Measurements from ENCODE around the gene SF3A2. TPM values are rescaled to one million over a fixed set of nuclear protein-coding genes. Genes with fewer than 3 reads are reported as not detected.

SF3A2 gene
- total RNA-seq, 6 experiments from 2014 or later = 48.7 to 60.6 (median 54.8) TPM

- peaks cover 50% of the 10 kb centered on the region for H3K4me1 Mint-ChIP-seq (ENCODE audit: low read depth)
- peak overlapping the region; percentile 89 for H3K4me3 Mint-ChIP-seq
- peaks cover 31% of the 10 kb centered on the region for H3K36me3 Mint-ChIP-seq (ENCODE audit: low read depth)
- H3K27me3 Mint-ChIP-seq (ENCODE audit: insufficient read depth) = peaks cover 14% of the 10 kb centered on the region; the same call in 1 of the 2 replicates
- peaks cover 15% of the 10 kb centered on the region for H3K9me3 Mint-ChIP-seq
- no peak for DNase-seq
- peak overlapping the region; percentile 97 for H3K27ac Mint-ChIP-seq
- TF ChIP-seq, protein P1, sequence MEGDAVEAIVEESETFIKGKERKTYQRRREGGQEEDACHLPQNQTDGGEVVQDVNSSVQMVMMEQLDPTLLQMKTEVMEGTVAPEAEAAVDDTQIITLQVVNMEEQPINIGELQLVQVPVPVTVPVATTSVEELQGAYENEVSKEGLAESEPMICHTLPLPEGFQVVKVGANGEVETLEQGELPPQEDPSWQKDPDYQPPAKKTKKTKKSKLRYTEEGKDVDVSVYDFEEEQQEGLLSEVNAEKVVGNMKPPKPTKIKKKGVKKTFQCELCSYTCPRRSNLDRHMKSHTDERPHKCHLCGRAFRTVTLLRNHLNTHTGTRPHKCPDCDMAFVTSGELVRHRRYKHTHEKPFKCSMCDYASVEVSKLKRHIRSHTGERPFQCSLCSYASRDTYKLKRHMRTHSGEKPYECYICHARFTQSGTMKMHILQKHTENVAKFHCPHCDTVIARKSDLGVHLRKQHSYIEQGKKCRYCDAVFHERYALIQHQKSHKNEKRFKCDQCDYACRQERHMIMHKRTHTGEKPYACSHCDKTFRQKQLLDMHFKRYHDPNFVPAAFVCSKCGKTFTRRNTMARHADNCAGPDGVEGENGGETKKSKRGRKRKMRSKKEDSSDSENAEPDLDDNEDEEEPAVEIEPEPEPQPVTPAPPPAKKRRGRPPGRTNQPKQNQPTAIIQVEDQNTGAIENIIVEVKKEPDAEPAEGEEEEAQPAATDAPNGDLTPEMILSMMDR (IDR thresholded peaks at IDR 0.05) = no peak
These were observed 635 bp upstream of the SF3A2 start for GRCh38 chr19:2236064-2236313.

GRCh38 chr19:2237051-2237868 lies 636 bp downstream of the SF3A2 start:
- Mint-ChIP-seq H3K27me3 (ENCODE audit: insufficient read depth) (peaks cover 12% of the 10 kb centered on the region; the same call in 1 of the 2 replicates), H3K36me3 (ENCODE audit: low read depth) (peaks cover 31% of the 10 kb centered on the region), H3K4me1 (ENCODE audit: low read depth) (peaks cover 60% of the 10 kb centered on the region), H3K27ac (peak overlapping the region; percentile 97), H3K9me3 (peaks cover 15% of the 10 kb centered on the region), H3K4me3 (peak overlapping the region; percentile 89)
- TF ChIP-seq, protein P1 (IDR thresholded peaks at IDR 0.05) = no peak
- no peak for DNase-seq

DNA sequence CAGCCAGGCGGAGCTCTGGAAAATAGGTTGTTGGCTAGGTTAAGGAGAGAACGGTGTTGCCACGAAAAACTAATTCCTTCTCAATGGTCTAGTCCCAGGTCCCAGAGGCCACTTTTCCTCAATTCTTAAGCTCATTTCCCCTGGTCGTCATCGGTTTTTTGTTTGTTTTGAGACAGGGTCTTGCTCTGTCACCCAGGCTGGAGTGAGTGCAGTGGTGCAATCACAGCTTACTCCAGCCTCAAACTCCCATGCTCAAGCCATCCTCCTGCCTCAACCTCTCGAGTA lies 1.2 kb downstream of the SF3A2 start:
- H3K4me1 Mint-ChIP-seq (ENCODE audit: low read depth) = peaks cover 66% of the 10 kb centered on the region
- peak overlapping the region; percentile 89 for H3K4me3 Mint-ChIP-seq
- H3K36me3 Mint-ChIP-seq (ENCODE audit: low read depth) = peaks cover 31% of the 10 kb centered on the region
- H3K9me3 Mint-ChIP-seq = peaks cover 15% of the 10 kb centered on the region
- no peak for DNase-seq
- H3K27ac Mint-ChIP-seq = peak overlapping the region; percentile 97
- TF ChIP-seq, protein P1 (IDR thresholded peaks at IDR 0.05) = no peak
- peaks cover 12% of the 10 kb centered on the region; the same call in 1 of the 2 replicates for H3K27me3 Mint-ChIP-seq (ENCODE audit: insufficient read depth)

DNA sequence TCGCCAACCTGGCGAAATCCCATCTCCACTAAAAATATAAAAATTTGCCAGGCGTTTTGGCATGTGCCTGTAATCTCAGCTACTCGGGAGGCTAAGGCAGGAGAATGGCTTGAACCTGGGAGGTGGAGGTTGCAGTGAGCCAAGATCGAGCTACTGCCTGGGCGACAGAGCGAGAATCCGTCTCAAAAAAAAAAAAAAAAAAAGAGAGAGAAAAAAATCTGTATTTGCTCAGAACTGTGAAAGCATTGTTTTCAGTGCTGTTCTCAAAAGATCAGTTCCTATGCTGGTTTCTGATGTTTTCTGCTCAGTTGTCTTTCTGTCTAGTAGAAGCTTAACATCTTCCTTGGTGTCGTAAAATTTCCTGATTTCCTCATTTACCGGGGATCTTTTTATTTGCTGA lies 2.5 kb downstream of the SF3A2 start:
- H3K4me3 Mint-ChIP-seq = peak overlapping the region; percentile 89
- no peak for DNase-seq
- peaks cover 15% of the 10 kb centered on the region for H3K9me3 Mint-ChIP-seq
- H3K27me3 Mint-ChIP-seq (ENCODE audit: insufficient read depth) = peaks cover 6% of the 10 kb centered on the region; the same call in 1 of the 2 replicates
- peaks cover 28% of the 10 kb centered on the region for H3K36me3 Mint-ChIP-seq (ENCODE audit: low read depth)
- TF ChIP-seq, protein P1 (IDR thresholded peaks at IDR 0.05) = no peak
- H3K4me1 Mint-ChIP-seq (ENCODE audit: low read depth) = peaks cover 64% of the 10 kb centered on the region
- peak overlapping the region; percentile 97 for H3K27ac Mint-ChIP-seq

DNA sequence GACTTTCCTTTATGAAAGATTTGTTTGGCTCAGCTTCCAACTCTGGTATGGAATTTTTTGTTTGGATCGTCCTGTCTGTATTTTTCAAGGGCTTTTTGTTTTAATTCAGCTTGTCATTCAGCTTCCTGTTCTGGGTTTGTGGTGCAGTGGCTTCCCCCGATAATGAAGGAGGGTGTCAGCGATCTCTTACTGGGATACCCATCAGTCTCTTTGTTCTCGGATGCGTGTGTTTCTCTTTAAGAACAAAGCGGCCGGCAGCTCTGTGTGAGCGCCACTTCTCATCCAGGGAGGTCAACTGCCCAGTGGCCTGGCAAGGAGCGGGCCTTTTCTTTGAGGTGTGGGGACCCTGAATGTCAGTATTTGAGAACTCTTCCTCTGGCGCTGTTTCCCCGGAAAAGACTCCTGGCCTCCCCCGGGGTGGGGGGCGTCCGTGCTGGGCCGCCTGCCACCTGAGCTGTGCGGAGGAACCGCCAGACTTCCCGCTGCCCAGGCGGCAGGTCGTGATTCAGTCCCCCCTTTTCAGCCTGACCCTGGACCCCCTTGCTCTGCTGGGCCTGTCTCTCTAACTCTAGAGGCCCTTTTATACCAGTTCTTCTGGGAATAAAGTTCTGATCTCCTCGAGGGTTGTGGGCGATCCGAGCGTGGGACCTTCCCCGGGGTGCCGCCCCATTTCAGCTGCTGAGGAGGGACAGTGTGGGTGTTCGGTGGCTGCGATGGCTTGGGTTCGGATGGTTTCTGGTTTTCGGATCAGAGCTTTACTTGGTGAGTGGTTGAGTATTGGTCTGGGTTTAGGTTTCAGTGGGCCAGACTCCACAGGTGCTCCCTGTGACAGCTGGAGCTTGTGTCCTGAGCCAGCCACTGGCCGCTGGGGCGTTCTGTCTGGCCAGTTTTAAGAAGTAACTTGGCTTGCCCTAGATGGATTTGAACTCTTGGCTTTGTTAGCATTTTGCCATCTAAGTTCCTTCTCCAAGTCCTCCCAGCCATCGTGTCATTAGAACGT lies 3.4 kb downstream of the SF3A2 start:
- H3K36me3 Mint-ChIP-seq (ENCODE audit: low read depth) = peaks cover 24% of the 10 kb centered on the region
- peaks cover 55% of the 10 kb centered on the region for H3K4me1 Mint-ChIP-seq (ENCODE audit: low read depth)
- TF ChIP-seq, protein P1 (IDR thresholded peaks at IDR 0.05) = no peak
- H3K4me3 Mint-ChIP-seq = peak overlapping the region; percentile 89
- peak overlapping the region; percentile 77 for H3K27ac Mint-ChIP-seq
- peaks cover 15% of the 10 kb centered on the region for H3K9me3 Mint-ChIP-seq
- DNase-seq = peak; percentile 27
- H3K27me3 Mint-ChIP-seq (ENCODE audit: insufficient read depth) = peaks cover 3% of the 10 kb centered on the region; the same call in 1 of the 2 replicates
